Epithelial cell of proximal tubule (primary cell): ENCODE results near the gene BRINP2. TPM values are rescaled to one million over a fixed set of nuclear protein-coding genes. Genes with fewer than 3 reads are reported as not detected.

Source experiments
- DNase-seq: peaks from one replicate; pipeline ENCODE4 v3.0.0-alpha.2; 2011; ENCODE audit warnings: low read depth
- H3K4me3 ChIP-seq: 2 replicates; pipeline ENCODE4 v1.5.1; 2011; ENCODE audit warnings: low read depth, mild to moderate bottlenecking, low read length
- total RNA-seq: library from RNA; depleted of rRNA; stranded (reverse); fragments of >200 nt; gene quantifications from 2 replicates; pipeline ENCODE4 v1.2.3, GENCODE V29; 2015
- TF ChIP-seq, protein P1 (sequence below): conservative IDR thresholded peaks from 2 replicates; pipeline ENCODE4 v1.5.1; 2012; ENCODE audit warnings: low read depth, mild to moderate bottlenecking, low read length

The BRINP2 gene
- total RNA-seq, 1 donor from 2014 or later: not detected

- TF ChIP-seq, protein P1, sequence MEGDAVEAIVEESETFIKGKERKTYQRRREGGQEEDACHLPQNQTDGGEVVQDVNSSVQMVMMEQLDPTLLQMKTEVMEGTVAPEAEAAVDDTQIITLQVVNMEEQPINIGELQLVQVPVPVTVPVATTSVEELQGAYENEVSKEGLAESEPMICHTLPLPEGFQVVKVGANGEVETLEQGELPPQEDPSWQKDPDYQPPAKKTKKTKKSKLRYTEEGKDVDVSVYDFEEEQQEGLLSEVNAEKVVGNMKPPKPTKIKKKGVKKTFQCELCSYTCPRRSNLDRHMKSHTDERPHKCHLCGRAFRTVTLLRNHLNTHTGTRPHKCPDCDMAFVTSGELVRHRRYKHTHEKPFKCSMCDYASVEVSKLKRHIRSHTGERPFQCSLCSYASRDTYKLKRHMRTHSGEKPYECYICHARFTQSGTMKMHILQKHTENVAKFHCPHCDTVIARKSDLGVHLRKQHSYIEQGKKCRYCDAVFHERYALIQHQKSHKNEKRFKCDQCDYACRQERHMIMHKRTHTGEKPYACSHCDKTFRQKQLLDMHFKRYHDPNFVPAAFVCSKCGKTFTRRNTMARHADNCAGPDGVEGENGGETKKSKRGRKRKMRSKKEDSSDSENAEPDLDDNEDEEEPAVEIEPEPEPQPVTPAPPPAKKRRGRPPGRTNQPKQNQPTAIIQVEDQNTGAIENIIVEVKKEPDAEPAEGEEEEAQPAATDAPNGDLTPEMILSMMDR: peak; percentile 90
- peak; percentile 96 for DNase-seq
- H3K4me3 ChIP-seq: no peak overlapping the region
These were observed 85.7 kb downstream of the BRINP2 start for GRCh38 chr1:177256153-177257075.

- TF ChIP-seq, protein P1: no peak
- H3K4me3 ChIP-seq: no peak overlapping the region
- no peak for DNase-seq
These were observed 86.4 kb downstream of the BRINP2 start for GRCh38 chr1:177257128-177257527.

- TF ChIP-seq, protein P1: no peak
- no peak for DNase-seq
- H3K4me3 ChIP-seq: no peak overlapping the region
These were observed 86.8 kb downstream of the BRINP2 start for GRCh38 chr1:177257576-177257975.

DNA sequence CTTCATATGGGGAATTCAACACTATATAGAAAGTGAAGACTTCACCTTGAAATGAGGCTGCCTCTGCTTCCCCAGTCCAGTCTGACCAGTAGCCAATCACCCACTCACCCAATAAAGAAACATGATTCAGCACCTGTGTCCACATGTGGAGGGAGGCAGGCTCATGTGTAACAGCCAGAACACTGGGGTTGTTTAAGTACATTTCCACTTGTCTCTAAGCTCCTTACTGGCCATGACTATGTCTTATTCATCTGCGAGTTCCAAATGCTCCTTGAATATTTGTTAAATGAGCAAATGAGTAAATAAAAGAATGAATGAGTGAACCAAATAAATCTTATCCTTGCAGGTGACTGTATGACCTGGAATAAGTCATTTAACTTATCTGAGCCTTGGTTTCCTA, 100.1 kb downstream of the BRINP2 start:
- H3K4me3 ChIP-seq: no peak overlapping the region
- TF ChIP-seq, protein P1: no peak
- no peak for DNase-seq

- no peak overlapping the region for H3K4me3 ChIP-seq
- no peak for DNase-seq
- TF ChIP-seq, protein P1: no peak
These were observed 102.4 kb downstream of the BRINP2 start for GRCh38 chr1:177273141-177273540.

- H3K4me3 ChIP-seq: no peak overlapping the region
- TF ChIP-seq, protein P1: no peak
- DNase-seq: no peak
These were observed 104.0 kb downstream of the BRINP2 start for GRCh38 chr1:177274687-177275211.
